Activated CD4-positive, CD25-positive, alpha-beta regulatory T cell treated with anti-CD3 and anti-CD28 coated beads, Interleukin-2, amount 50 U/mL, for 72 hours (primary cell): ENCODE data around the gene ADM5.
"Not testable (repeated sequence)": the region's sequence is repeated elsewhere in the genome, so short reads cannot be mapped to it uniquely, and the experiment has no call there.

Experiments used
- DNase-seq: peaks from one replicate; pipeline ENCODE4 v3.0.0; 2021

The ADM5 gene

GRCh38 chr19:49704888-49705642, 15.7 kb downstream of the ADM5 start:
- no peak for DNase-seq

- no peak for DNase-seq
Measured at GRCh38 chr19:49705919-49706318, 16.5 kb downstream of the ADM5 start.

- DNase-seq = no peak
Measured at GRCh38 chr19:49710372-49710951, 21.1 kb downstream of the ADM5 start.

GRCh38 chr19:49712397-49712859, 23.0 kb downstream of the ADM5 start:
- DNase-seq = no peak

GRCh38 chr19:49713236-49713845, 23.9 kb downstream of the ADM5 start:
- no peak for DNase-seq

GRCh38 chr19:49716154-49716553, 26.8 kb downstream of the ADM5 start:
- DNase-seq = no peak

GRCh38 chr19:49718511-49718910, 29.1 kb downstream of the ADM5 start:
- DNase-seq = no peak

- no peak for DNase-seq
Measured at GRCh38 chr19:49718991-49719390, 29.6 kb downstream of the ADM5 start.

GRCh38 chr19:49719420-49719819, 30.0 kb downstream of the ADM5 start:
- not testable (repeated sequence) for DNase-seq

GRCh38 chr19:49727217-49728030, 38.0 kb downstream of the ADM5 start:
- DNase-seq = no peak

- no peak for DNase-seq
Measured at GRCh38 chr19:49730166-49730565, 40.8 kb downstream of the ADM5 start.

- no peak for DNase-seq
Measured at GRCh38 chr19:49738268-49738667, 48.9 kb downstream of the ADM5 start.

- DNase-seq = no peak
Measured at GRCh38 chr19:49739098-49739497, 49.7 kb downstream of the ADM5 start.

GRCh38 chr19:49739933-49740332, 50.5 kb downstream of the ADM5 start:
- DNase-seq = no peak
